HFFc6 (cell line): ENCODE results near the gene CCDC192. TPM values are rescaled to one million over a fixed set of nuclear protein-coding genes. Genes with fewer than 3 reads are reported as not detected.

ENCODE experiments used
- DNase-seq: peaks from one replicate; pipeline ENCODE4 v3.0.0-alpha.2; 2018
- H3K27ac Mint-ChIP-seq: 2 replicates; pipeline ENCODE4 v1.8.0; 2020; ENCODE audit warnings: mild to moderate bottlenecking, mixed read lengths
- H3K27me3 Mint-ChIP-seq: 2 replicates; pipeline ENCODE4 v1.8.0; 2021; ENCODE audit warnings: mild to moderate bottlenecking, moderate library complexity, mixed read lengths; ENCODE audit not compliant: insufficient read depth
- H3K36me3 Mint-ChIP-seq: 2 replicates; pipeline ENCODE4 v1.8.0; 2021; ENCODE audit warnings: low read depth, mixed read lengths
- H3K4me1 Mint-ChIP-seq: 2 replicates; pipeline ENCODE4 v1.8.0; 2020; ENCODE audit warnings: low read depth, mixed read lengths
- H3K4me3 Mint-ChIP-seq: 2 replicates; pipeline ENCODE4 v1.8.0; 2020; ENCODE audit warnings: mild to moderate bottlenecking, moderate library complexity, mixed read lengths
- H3K9me3 Mint-ChIP-seq: 2 replicates; pipeline ENCODE4 v1.8.0; 2020; ENCODE audit warnings: mild to moderate bottlenecking, mixed read lengths
- total RNA-seq, 6 experiments: library from RNA; stranded (reverse); fragmentation: NEBNext Ultra II Directional; extraction: Animal tissue kit (Norgen Biotek cat#: 25700); gene quantifications; 2 replicates in 1 of 6; 3 replicates in 5 of 6; pipeline ENCODE4 v1.2.3, GENCODE V29; 2021
- TF ChIP-seq, protein P1 (sequence below): fragments of 200-600 bp; sonication (generic); IDR thresholded peaks from 2 replicates; pipeline ENCODE4 v1.5.0; 2021; ENCODE audit warnings: antibody characterized with exemption, mild to moderate bottlenecking

CCDC192 gene
- total RNA-seq, 6 experiments from 2014 or later, result not detected

DNA sequence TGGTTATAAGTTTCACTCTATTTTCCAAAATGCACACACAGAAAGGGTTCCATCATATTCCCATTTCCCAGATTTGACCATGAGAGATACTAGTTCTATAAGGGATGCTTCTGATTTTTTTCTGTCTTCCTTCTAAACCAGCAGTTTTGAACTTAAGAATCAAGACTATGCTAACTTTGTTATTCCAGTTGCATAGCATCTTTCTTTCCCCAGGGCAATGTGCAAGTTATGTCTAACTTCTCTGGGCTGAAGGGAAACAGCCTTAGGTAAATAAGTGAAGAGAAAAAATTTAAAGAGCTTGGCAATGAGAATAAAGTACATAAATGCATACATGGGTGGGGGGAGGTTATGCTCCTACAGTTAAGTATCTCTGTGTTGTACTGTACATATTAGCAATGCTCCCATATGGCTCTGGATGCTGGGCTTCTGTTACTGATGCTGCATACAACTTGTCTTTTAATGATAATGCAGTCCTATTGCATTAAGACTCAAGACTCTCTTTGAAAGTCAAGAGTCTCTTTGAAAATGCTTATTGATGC lies 254.6 kb downstream of the CCDC192 start:
- TF ChIP-seq, protein P1, sequence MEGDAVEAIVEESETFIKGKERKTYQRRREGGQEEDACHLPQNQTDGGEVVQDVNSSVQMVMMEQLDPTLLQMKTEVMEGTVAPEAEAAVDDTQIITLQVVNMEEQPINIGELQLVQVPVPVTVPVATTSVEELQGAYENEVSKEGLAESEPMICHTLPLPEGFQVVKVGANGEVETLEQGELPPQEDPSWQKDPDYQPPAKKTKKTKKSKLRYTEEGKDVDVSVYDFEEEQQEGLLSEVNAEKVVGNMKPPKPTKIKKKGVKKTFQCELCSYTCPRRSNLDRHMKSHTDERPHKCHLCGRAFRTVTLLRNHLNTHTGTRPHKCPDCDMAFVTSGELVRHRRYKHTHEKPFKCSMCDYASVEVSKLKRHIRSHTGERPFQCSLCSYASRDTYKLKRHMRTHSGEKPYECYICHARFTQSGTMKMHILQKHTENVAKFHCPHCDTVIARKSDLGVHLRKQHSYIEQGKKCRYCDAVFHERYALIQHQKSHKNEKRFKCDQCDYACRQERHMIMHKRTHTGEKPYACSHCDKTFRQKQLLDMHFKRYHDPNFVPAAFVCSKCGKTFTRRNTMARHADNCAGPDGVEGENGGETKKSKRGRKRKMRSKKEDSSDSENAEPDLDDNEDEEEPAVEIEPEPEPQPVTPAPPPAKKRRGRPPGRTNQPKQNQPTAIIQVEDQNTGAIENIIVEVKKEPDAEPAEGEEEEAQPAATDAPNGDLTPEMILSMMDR, result no peak
- peaks cover 37% of the 10 kb centered on the region for H3K4me1 Mint-ChIP-seq
- no peaks in the 10 kb centered on the region for H3K9me3 Mint-ChIP-seq
- H3K27ac Mint-ChIP-seq, result peak overlapping the region; percentile 4; the same call in 1 of the 2 replicates
- DNase-seq, result no peak
- H3K36me3 Mint-ChIP-seq, result peaks cover 7% of the 10 kb centered on the region; the same call in 1 of the 2 replicates
- H3K27me3 Mint-ChIP-seq, result no peaks in the 10 kb centered on the region; the same call in 1 of the 2 replicates
- no peak overlapping the region for H3K4me3 Mint-ChIP-seq

- TF ChIP-seq, protein P1, result no peak
- Mint-ChIP-seq H3K27ac (no peak overlapping the region), H3K27me3 (no peaks in the 10 kb centered on the region; the same call in 1 of the 2 replicates), H3K9me3 (no peaks in the 10 kb centered on the region), H3K4me1 (peaks cover 37% of the 10 kb centered on the region), H3K4me3 (no peak overlapping the region), H3K36me3 (peaks cover 7% of the 10 kb centered on the region; the same call in 1 of the 2 replicates)
- DNase-seq, result no peak
Measured at GRCh38 chr5:127958421-127959011, 255.3 kb downstream of the CCDC192 start.

DNA sequence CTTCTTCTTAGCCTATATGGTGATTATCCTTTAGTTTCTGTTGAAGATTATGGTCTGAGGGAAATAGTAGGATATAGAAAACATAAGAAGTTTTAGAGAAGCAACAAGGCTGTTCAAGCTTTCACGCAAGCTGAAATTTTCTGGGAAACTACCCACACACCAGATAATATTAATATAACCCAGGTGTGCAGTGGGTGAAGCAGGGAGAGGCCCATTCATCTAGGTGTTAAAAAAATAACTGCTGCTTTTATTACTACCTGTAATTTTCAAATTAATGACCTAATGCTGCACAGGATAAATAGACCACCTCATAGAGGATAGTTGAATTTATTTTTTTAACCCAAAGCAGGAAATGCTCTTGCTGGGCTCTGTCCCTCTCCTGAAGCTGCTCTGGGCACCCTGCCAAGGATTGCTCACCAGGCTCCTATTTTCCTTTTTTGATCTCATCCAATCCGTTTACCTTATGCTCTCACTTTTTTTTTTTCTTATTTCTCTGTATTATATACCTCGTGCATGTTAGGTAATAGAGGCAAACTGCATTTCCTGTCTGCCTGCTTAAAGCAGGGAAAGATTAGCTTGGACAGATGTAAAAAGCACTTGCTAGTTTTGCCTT lies 256.1 kb downstream of the CCDC192 start:
- TF ChIP-seq, protein P1, result no peak
- DNase-seq, result peak; percentile 72
- Mint-ChIP-seq H3K36me3 (peaks cover 7% of the 10 kb centered on the region; the same call in 1 of the 2 replicates), H3K4me1 (peaks cover 44% of the 10 kb centered on the region), H3K27me3 (no peaks in the 10 kb centered on the region; the same call in 1 of the 2 replicates), H3K9me3 (no peaks in the 10 kb centered on the region), H3K4me3 (no peak overlapping the region), H3K27ac (no peak overlapping the region)

DNA sequence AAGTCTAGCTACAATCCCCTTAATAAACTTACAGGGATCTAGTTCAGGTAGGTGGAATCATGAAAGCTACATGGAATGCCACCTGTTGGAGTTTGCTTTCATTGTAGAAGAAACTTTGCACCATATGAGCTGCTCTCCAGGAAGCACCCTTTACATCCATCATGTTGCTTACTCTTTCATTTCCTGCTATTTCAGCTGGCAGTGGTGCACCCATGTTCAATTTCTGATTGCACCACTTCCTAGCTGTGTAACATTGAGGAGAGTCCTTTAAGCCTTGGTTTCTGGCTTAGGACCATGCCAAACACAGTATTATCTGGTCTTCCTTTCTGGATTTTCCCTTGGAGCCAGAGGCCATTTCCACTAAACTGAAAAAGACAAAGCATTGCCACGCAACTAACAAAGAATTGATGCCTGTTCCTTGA lies 257.1 kb downstream of the CCDC192 start:
- H3K4me3 Mint-ChIP-seq, result no peak overlapping the region
- H3K36me3 Mint-ChIP-seq, result peaks cover 12% of the 10 kb centered on the region
- H3K4me1 Mint-ChIP-seq, result peaks cover 44% of the 10 kb centered on the region
- no peak for DNase-seq
- no peak overlapping the region for H3K27ac Mint-ChIP-seq
- TF ChIP-seq, protein P1, result no peak
- no peaks in the 10 kb centered on the region for H3K9me3 Mint-ChIP-seq
- no peaks in the 10 kb centered on the region; the same call in 1 of the 2 replicates for H3K27me3 Mint-ChIP-seq

DNA sequence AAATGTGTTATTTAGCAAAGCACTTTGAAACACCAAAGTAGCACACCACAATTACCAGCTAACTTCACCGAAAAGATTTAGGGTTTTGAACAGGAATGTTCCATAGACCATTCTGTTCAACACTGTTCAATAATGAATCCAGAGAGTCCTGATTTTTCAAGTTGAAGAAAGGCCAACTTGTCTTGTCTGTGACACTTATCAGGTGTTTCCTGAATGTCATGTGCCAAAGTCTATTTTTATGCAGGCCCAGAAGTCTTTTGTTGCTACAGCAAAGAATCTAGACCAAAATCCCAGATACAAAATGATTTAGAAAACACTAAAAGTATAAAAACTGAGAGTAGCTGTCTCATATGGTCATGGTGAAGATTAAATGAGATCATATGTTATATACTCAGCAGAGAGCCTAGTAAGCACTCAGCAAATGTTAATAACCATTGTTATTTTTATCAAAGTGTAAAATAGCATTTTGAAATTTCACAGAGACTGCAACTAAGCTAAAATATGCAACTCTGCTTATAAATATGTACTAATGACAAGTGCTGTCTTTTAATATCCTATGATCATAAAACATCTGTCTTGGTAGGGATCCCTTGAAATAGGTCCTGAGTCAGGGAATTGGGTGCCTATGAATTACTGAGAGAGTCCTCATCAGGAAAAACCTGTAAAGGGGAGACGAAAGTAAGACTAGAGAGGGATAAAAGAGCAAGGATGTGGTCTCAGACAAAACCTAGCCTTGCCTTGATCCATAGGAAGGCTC lies 258.0 kb downstream of the CCDC192 start:
- TF ChIP-seq, protein P1, result no peak
- H3K4me1 Mint-ChIP-seq, result peaks cover 44% of the 10 kb centered on the region
- H3K27ac Mint-ChIP-seq, result no peak overlapping the region
- H3K4me3 Mint-ChIP-seq, result no peak overlapping the region
- no peaks in the 10 kb centered on the region for H3K9me3 Mint-ChIP-seq
- peaks cover 13% of the 10 kb centered on the region for H3K36me3 Mint-ChIP-seq
- no peaks in the 10 kb centered on the region; the same call in none of the 2 replicates for H3K27me3 Mint-ChIP-seq
- no peak for DNase-seq
